GM12878 (cell line): ENCODE measurements around the gene SETD4. TPM values are rescaled to one million over a fixed set of nuclear protein-coding genes. Genes with fewer than 3 reads are reported as not detected.

ENCODE experiments used
- ATAC-seq: fragments of 200-7000 bp; cut with Tn5 transposase; 3 replicates; pipeline ENCODE4 v1.9.1; 2020; ENCODE audit warnings: mild to moderate bottlenecking, moderate library complexity
- BruUV-seq: library from RNA; stranded (reverse); fragments of 400-500 nt; replicated peaks from 2 replicates; lab custom pipeline; 2021; lab: Mats Ljungman, UMichigan
- CTCF ChIA-PET: fragments of 300-600 bp; sonication (Branson Sonifier 250); formaldehyde crosslinking; extraction: SDS; loops from one replicate; lab custom pipeline; 2021; ENCODE audit warnings: inconsistent platforms; lab: Yijun Ruan, JAX
- POLR2A ChIA-PET: fragments of 350-600 bp; formaldehyde crosslinking; extraction: SDS; loops from one replicate; lab custom pipeline; 2021; ENCODE audit warnings: inconsistent platforms; lab: Charles Lee
- RAD21 ChIA-PET: fragments of 300-600 bp; sonication (Branson Sonifier 250); formaldehyde crosslinking; loops from one replicate; lab custom pipeline; 2023; ENCODE audit warnings: antibody characterized with exemption; ENCODE audit not compliant: unreplicated experiment; lab: Charles Lee
- SMC1A ChIA-PET: fragments of 300-600 bp; sonication (Branson Sonifier 250); formaldehyde crosslinking; loops from one replicate; lab custom pipeline; 2023; ENCODE audit not compliant: unreplicated experiment, uncharacterized antibody; lab: Charles Lee
- DNase-seq: peaks from one replicate; pipeline ENCODE4 v3.0.0-alpha.2; 2011; ENCODE audit warnings: low read depth, low spot score
- FAIRE-seq: peaks from 3 replicates; lab custom pipeline; 2011; peaks lifted over from hg19 to GRCh38; lab: Jason Lieb, UNC
- H2AFZ ChIP-seq: 2 replicates; pipeline ENCODE4 v1.6.0; 2011; ENCODE audit warnings: low read depth, low read length, control low read depth; ENCODE audit not compliant: control insufficient read depth
- H3K27ac ChIP-seq: 2 replicates; pipeline ENCODE4 v1.5.1; 2011; ENCODE audit warnings: control low read depth; ENCODE audit not compliant: control insufficient read depth, insufficient read depth
- H3K27me3 ChIP-seq, 2 experiments: replicated peaks in 1 of 2; 2 replicates each; pipeline versions ENCODE4 v1.6.0 to v1.6.1; 2011; ENCODE audit warnings: low read length in 1 of 2; ENCODE audit not compliant: control insufficient read depth in 2 of 2, insufficient read depth in 2 of 2
- H3K36me3 ChIP-seq, 2 experiments: 2 replicates each; pipeline ENCODE4 v1.5.1; 2011; ENCODE audit warnings: low read length in 1 of 2; ENCODE audit not compliant: control insufficient read depth in 2 of 2, insufficient read depth in 2 of 2
- H3K4me1 ChIP-seq: 2 replicates; pipeline ENCODE4 v1.6.1; 2011; ENCODE audit warnings: mild to moderate bottlenecking, low read length, moderate library complexity, mixed read lengths; ENCODE audit not compliant: control insufficient read depth, insufficient read depth
- H3K4me2 ChIP-seq: 2 replicates; pipeline ENCODE4 v1.6.0; 2011; ENCODE audit warnings: control low read depth; ENCODE audit not compliant: control insufficient read depth, insufficient read depth
- H3K4me3 ChIP-seq: fragments of 200-600 bp; sonication (generic); 2 replicates; pipeline ENCODE4 v1.5.1; 2016
- H3K79me2 ChIP-seq: 2 replicates; pipeline ENCODE4 v1.6.0; 2011; ENCODE audit warnings: low read length; ENCODE audit not compliant: control insufficient read depth, insufficient read depth
- H3K9ac ChIP-seq: 2 replicates; pipeline ENCODE4 v1.8.0; 2011; ENCODE audit warnings: low read length, control low read depth, mixed read lengths; ENCODE audit not compliant: control insufficient read depth, insufficient read depth
- H3K9me3 ChIP-seq: replicated peaks from 3 replicates; pipeline ENCODE4 v1.5.1; 2011; ENCODE audit warnings: mild to moderate bottlenecking, low read length; ENCODE audit not compliant: control insufficient read depth, insufficient read depth
- H4K20me1 ChIP-seq: 2 replicates; pipeline ENCODE4 v1.6.0; 2011; ENCODE audit not compliant: control insufficient read depth, insufficient read depth
- NFIC ChIP-seq: IDR thresholded peaks from 2 replicates; pipeline ENCODE4 v1.6.1; 2012; ENCODE audit warnings: low read depth, mild to moderate bottlenecking, inconsistent platforms, low read length, moderate library complexity
- RBBP5 ChIP-seq: fragments of 200-600 bp; sonication (generic); conservative IDR thresholded peaks from 2 replicates; pipeline ENCODE4 v1.6.1; 2016
- WGBS: methylation state at CpG from one replicate; pipeline ENCODE4 v1.1.6; 2016; ENCODE audit warnings: low lambda C conversion rate; ENCODE audit not compliant: insufficient replicate concordance, insufficient coverage; ENCODE audit errors: missing lambda C conversion rate; 5-methylcytosine and 5-hydroxymethylcytosine counted together
- in situ Hi-C: fragments of 300-500 bp; cut with MboI; formaldehyde crosslinking; loops from 9 replicates; pipeline ENCODE4 v1.14.3; 2018; ENCODE audit warnings: mixed read lengths
- intact Hi-C: fragments of 100-400 bp; cut with micrococcal nuclease; formaldehyde crosslinking; loops from one replicate; pipeline ENCODE4 v1.14.2; 2022; ENCODE audit not compliant: unreplicated experiment
- polyA plus RNA-seq, 11 experiments: library from polyadenylated mRNA; depleted of rRNA in 4 of 11; unstranded in 6 of 11; stranded (reverse) in 5 of 11; fragments of >200 nt; fragmentation: Nextera tagmentation in 4 of 11; fragmentation: Illumina TruSeq in 1 of 11; extraction: Ambion mirVana in 4 of 11; extraction: Trizol in 1 of 11; gene quantifications; 1 replicate in 1 of 11; 2 replicates in 10 of 11; pipeline versions ENCODE4 v1.2.1 to v1.2.3, GENCODE V29; 2011 to 2016; ENCODE audit warnings: inconsistent platforms in 2 of 11, missing spikeins in 2 of 11, low read depth in 1 of 11
- total RNA-seq, 4 experiments: library from RNA; depleted of rRNA in 3 of 4; stranded (reverse); fragments of >200 nt in 3 of 4; fragmentation: Illumina TruSeq in 1 of 4; extraction: Trizol in 1 of 4; gene quantifications; 2 replicates each; pipeline versions ENCODE4 v1.2.1 to v1.2.3, GENCODE V29; 2013 to 2021
- TF ChIP-seq, protein P1 (sequence below): IDR thresholded peaks from 2 replicates; pipeline ENCODE4 v1.6.1; 2011; ENCODE audit warnings: borderline replicate concordance, low read depth, mild to moderate bottlenecking, moderate library complexity, low read length; ENCODE audit not compliant: insufficient read depth, poor library complexity, severe bottlenecking
- TF ChIP-seq, protein P2 (sequence below): IDR thresholded peaks from 2 replicates; pipeline ENCODE4 v1.6.1; 2012; ENCODE audit warnings: mild to moderate bottlenecking, low read depth, low read length

Gene SETD4
- total and polyA plus RNA-seq, 10 of the 15 experiments (the other 5 are each of a cell fraction or from before 2014, with no cell fraction given), result 10.3 to 37.0 (median 18.6) TPM

DNA sequence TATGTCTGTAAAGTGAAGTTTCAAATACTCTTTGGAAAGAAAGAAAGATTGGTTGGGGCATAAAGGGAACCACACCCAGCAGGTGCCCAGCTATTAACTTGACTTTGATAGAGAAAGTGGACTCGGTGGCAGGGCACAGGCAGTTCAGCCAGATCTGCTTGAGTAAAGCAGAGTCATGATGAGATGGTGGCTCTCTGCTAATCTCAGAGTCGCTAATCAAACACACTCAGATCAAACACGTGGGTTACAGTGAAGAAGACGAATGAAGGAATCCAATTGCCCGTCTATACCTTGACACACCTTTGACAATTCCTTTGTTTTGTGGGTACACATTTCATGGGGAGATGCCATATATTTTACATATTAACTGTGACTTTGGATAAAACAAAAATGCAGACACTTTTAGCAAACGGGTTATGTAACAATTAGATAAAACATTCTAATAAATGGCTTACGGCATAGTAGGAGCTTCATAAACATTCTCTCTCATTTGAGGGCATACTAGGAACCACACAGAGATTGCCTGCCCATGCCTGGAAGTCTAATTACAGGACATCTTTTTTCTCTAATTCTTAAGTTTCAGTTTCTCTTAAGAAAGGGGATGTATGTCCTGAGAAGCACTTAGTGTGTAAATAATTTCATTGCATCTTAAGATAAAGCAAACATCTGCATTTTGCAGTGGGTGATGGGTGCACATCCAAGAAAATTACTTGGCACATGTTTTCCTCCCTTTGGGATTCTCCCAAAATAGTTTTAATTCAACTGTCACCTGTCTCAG is 16.7 kb upstream of the SETD4 start:
- TF ChIP-seq, protein P1, sequence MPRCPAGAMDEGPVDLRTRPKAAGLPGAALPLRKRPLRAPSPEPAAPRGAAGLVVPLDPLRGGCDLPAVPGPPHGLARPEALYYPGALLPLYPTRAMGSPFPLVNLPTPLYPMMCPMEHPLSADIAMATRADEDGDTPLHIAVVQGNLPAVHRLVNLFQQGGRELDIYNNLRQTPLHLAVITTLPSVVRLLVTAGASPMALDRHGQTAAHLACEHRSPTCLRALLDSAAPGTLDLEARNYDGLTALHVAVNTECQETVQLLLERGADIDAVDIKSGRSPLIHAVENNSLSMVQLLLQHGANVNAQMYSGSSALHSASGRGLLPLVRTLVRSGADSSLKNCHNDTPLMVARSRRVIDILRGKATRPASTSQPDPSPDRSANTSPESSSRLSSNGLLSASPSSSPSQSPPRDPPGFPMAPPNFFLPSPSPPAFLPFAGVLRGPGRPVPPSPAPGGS, result peak; percentile 62
- TF ChIP-seq NFIC (0 out of 2 replicates have a peak, but pooled peaks have one; percentile 18), RBBP5 (no peak)
- TF ChIP-seq, protein P2, sequence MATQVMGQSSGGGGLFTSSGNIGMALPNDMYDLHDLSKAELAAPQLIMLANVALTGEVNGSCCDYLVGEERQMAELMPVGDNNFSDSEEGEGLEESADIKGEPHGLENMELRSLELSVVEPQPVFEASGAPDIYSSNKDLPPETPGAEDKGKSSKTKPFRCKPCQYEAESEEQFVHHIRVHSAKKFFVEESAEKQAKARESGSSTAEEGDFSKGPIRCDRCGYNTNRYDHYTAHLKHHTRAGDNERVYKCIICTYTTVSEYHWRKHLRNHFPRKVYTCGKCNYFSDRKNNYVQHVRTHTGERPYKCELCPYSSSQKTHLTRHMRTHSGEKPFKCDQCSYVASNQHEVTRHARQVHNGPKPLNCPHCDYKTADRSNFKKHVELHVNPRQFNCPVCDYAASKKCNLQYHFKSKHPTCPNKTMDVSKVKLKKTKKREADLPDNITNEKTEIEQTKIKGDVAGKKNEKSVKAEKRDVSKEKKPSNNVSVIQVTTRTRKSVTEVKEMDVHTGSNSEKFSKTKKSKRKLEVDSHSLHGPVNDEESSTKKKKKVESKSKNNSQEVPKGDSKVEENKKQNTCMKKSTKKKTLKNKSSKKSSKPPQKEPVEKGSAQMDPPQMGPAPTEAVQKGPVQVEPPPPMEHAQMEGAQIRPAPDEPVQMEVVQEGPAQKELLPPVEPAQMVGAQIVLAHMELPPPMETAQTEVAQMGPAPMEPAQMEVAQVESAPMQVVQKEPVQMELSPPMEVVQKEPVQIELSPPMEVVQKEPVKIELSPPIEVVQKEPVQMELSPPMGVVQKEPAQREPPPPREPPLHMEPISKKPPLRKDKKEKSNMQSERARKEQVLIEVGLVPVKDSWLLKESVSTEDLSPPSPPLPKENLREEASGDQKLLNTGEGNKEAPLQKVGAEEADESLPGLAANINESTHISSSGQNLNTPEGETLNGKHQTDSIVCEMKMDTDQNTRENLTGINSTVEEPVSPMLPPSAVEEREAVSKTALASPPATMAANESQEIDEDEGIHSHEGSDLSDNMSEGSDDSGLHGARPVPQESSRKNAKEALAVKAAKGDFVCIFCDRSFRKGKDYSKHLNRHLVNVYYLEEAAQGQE, result no peak
- TF ChIP-seq, all 136 proteins: peak for 2
- Histone ChIP-seq H3K27me3 (no peaks in the 10 kb centered on the region), H3K36me3 (peaks cover 0 to 2% of the 10 kb centered on the region in 2 experiments; a peak in 1 of 4 replicates), H3K79me2 (no peaks in the 10 kb centered on the region), H4K20me1 (no peaks in the 10 kb centered on the region), H3K9me3 (no peaks in the 10 kb centered on the region; the same call in 2 of the 3 replicates), H2AFZ (peak overlapping the region; percentile 74), H3K27ac (no peak overlapping the region), H3K9ac (no peak overlapping the region), H3K4me2 (peak overlapping the region; percentile 83), H3K4me1 (peaks cover 20% of the 10 kb centered on the region), H3K4me3 (no peak overlapping the region)
- SMC1A ChIA-PET, result interaction anchor here (0.6 to 1.7 kb wide), 7 partner anchors 18 to 523 kb away, joined by 3 to 9 read pairs (median 3); no protein-coding TSS in a partner anchor
- no TSS peak for BruUV-seq
- FAIRE-seq, result peak; percentile 56
- POLR2A ChIA-PET, result no interaction called here
- RAD21 ChIA-PET, result no interaction called here
- in situ Hi-C loops, result no loop called here
- WGBS, result 72% methylated on average over 7 of the region's 7 CpGs
- intact Hi-C loops, result no loop called here
- CTCF ChIA-PET, result interaction anchor here (0.7 to 1.0 kb wide), 3 partner anchors 17 to 46 kb away, joined by 3 to 6 read pairs (median 4); partner anchors contain the start of gene SETD4
- peak; percentile 77 for ATAC-seq
- DNase-seq, result no peak
